ENCODE measurements around the gene KRTAP12-4. TPM values are rescaled to one million over a fixed set of nuclear protein-coding genes. Genes with fewer than 3 reads are reported as not detected.

KRTAP12-4 gene
- total RNA-seq, 1 experiment from 2014 or later = not detected

- no TSS peak for BruUV-seq (replicated peaks)
- ChIA-PET CTCF (no interaction called here), POLR2A (no interaction called here)
- DNase-seq (ENCODE audit: low read depth, low spot score) (no peak), ATAC-seq (no peak)
- no peak overlapping the region for H3K27ac ChIP-seq (ENCODE audit: low read length)
- in situ Hi-C loops (cut with HindIII; ENCODE audit: low pct_unique_long_range_greater_than_20kb, low sequenced_read_pairs) (no loop called here), intact Hi-C loops (cut with micrococcal nuclease; ENCODE audit: unreplicated experiment) (no loop called here)
- TF ChIP-seq REST (IDR thresholded peaks at IDR 0.05; ENCODE audit: insufficient read depth in 1 of 2, low read depth in 2 of 2, low read length in 1 of 2) (no peak), CTCF (IDR thresholded peaks at IDR 0.05) (no peak), TCF7L2 (IDR thresholded peaks at IDR 0.05; ENCODE audit: low read depth, low read length) (no peak), POLR2AphosphoS5 (IDR thresholded peaks at IDR 0.05; ENCODE audit: low read depth, low read length) (no peak), SIN3A (IDR thresholded peaks at IDR 0.05; ENCODE audit: borderline replicate concordance, insufficient read depth, low read depth, low read length) (no peak)
- no peaks in the 10 kb centered on the region for H3K27me3 ChIP-seq (ENCODE audit: control insufficient read depth, insufficient read depth, low read length)
- H3K36me3 ChIP-seq (ENCODE audit: control insufficient read depth, insufficient read depth, low read length) = no peaks in the 10 kb centered on the region
- no peaks in the 10 kb centered on the region for H3K9me3 ChIP-seq (ENCODE audit: control insufficient read depth, insufficient read depth, low read depth, low read length)
- H3K4me1 ChIP-seq (ENCODE audit: control insufficient read depth, insufficient read depth, low read length) = no peaks in the 10 kb centered on the region
- no peak overlapping the region for H3K4me3 ChIP-seq (ENCODE audit: low read depth in 2 of 2, low read length in 2 of 2)
These were observed 26.7 kb upstream of the KRTAP12-4 start for GRCh38 chr21:44681152-44681551.

GRCh38 chr21:44677881-44678280 lies 23.4 kb upstream of the KRTAP12-4 start:
- no TSS peak for BruUV-seq (replicated peaks)
- in situ Hi-C loops (cut with HindIII; ENCODE audit: low pct_unique_long_range_greater_than_20kb, low sequenced_read_pairs) (no loop called here), intact Hi-C loops (cut with micrococcal nuclease; ENCODE audit: unreplicated experiment) (no loop called here)
- DNase-seq (ENCODE audit: low read depth, low spot score) = no peak
- no peak overlapping the region for H3K4me3 ChIP-seq (ENCODE audit: low read depth in 2 of 2, low read length in 2 of 2)
- no peak for TF ChIP-seq CTCF (IDR thresholded peaks at IDR 0.05)
- TF ChIP-seq SIN3A (IDR thresholded peaks at IDR 0.05; ENCODE audit: borderline replicate concordance, insufficient read depth, low read depth, low read length) = no peak
- TF ChIP-seq TCF7L2 (IDR thresholded peaks at IDR 0.05; ENCODE audit: low read depth, low read length) = no peak
- no peak for TF ChIP-seq POLR2AphosphoS5 (IDR thresholded peaks at IDR 0.05; ENCODE audit: low read depth, low read length)
- TF ChIP-seq REST (IDR thresholded peaks at IDR 0.05; ENCODE audit: insufficient read depth in 1 of 2, low read depth in 2 of 2, low read length in 1 of 2) = no peak
- ChIA-PET POLR2A (no interaction called here), CTCF (no interaction called here)
- ATAC-seq = no peak
- H3K27ac ChIP-seq (ENCODE audit: low read length) = no peak overlapping the region
- H3K9me3 ChIP-seq (ENCODE audit: control insufficient read depth, insufficient read depth, low read depth, low read length) = no peaks in the 10 kb centered on the region
- no peaks in the 10 kb centered on the region for H3K36me3 ChIP-seq (ENCODE audit: control insufficient read depth, insufficient read depth, low read length)
- no peaks in the 10 kb centered on the region; the same call in 1 of the 2 replicates for H3K27me3 ChIP-seq (ENCODE audit: control insufficient read depth, insufficient read depth, low read length)
- H3K4me1 ChIP-seq (ENCODE audit: control insufficient read depth, insufficient read depth, low read length) = no peaks in the 10 kb centered on the region
